ENCODE measurements around the gene NAALADL2. TPM values are rescaled to one million over a fixed set of nuclear protein-coding genes. Genes with fewer than 3 reads are reported as not detected.

The NAALADL2 gene
- total and polyA plus RNA-seq, 2 donors (not counting 1 experiment from before 2014, with no cell fraction given): not detected

DNA sequence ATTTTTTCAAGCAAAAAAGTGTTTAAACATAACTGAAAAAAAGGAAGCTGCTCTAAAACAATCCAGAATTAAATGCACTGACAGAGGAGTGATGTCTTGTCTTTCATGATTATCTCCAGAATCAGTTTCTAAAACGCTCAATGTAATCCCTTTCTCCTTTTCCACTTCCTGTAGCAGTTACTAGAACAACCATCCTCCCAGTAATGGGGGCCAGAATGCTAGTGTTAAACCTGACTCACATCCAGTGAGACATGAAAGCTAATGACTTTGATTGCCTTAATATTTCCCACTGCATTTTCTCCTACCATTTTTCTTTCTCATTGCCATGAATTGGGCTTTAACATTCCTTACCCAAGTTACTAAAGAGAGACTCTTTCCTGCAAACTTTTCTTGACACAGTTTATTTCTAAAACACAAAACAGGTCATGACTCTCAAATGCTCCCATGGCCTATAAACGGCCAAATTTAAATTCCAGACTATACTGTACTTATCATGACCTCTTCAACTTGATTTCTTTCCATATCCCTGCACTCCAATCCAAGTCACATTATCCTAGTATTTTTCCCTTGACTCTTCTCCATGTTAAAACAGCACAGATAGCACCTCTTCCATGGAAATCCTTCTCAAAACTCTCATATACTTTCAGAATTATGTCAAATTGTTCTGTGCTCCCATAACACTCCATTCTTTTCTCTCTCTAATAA is 341.4 kb downstream of the NAALADL2 start:
- no peak for DNase-seq
- no peak overlapping the region for H3K4me3 Mint-ChIP-seq
- peaks cover 4% of the 10 kb centered on the region for H3K9me3 Mint-ChIP-seq (ENCODE audit: insufficient read depth)
- ATAC-seq (ENCODE audit: low read depth): no peak
- peaks cover 0 to 9% (median 0%) of the 10 kb centered on the region in 3 donors for H3K9me3 ChIP-seq (ENCODE audit: control extremely low read depth in 1 of 3, control insufficient read depth in 2 of 3, insufficient read depth in 1 of 3, low read length in 2 of 3)
- no peak overlapping the region for H3K9ac ChIP-seq (ENCODE audit: low read length)
- no peaks in the 10 kb centered on the region for H3K36me3 ChIP-seq (replicated peaks in 1 of 2; ENCODE audit: control extremely low read depth in 1 of 2, control insufficient read depth in 1 of 2, extremely low read depth in 1 of 2, insufficient read depth in 2 of 2, low read length in 1 of 2)
- H3K27me3 ChIP-seq (replicated peaks in 1 of 4; ENCODE audit: control extremely low read depth in 1 of 4, control insufficient read depth in 3 of 4, insufficient read depth in 4 of 4, low read length in 3 of 4): no peaks in the 10 kb centered on the region
- no peak overlapping the region for H3K4me3 ChIP-seq (ENCODE audit: control extremely low read depth in 1 of 5, extremely low read depth in 1 of 5, insufficient read depth in 1 of 5, low read depth in 2 of 5, low read length in 4 of 5)
- H3K27ac ChIP-seq (ENCODE audit: low read length in 2 of 2): no peak overlapping the region
- H3K27ac Mint-ChIP-seq: no peak overlapping the region
- ChIA-PET CTCF (no interaction called here), POLR2A (no interaction called here)
- no peak overlapping the region for H3K4me2 ChIP-seq (replicated peaks; ENCODE audit: low read depth, low read length, poor library complexity, severe bottlenecking)
- WGBS (ENCODE audit: insufficient coverage): 63% methylated on average over 2 of the region's 2 CpGs
- H4K20me1 ChIP-seq (ENCODE audit: control insufficient read depth, insufficient read depth, low read length, poor library complexity, severe bottlenecking): no peaks in the 10 kb centered on the region
- intact Hi-C loops (cut with micrococcal nuclease): no loop called here
- no peak overlapping the region for H2AFZ ChIP-seq (ENCODE audit: insufficient read depth, low read depth, low read length, poor library complexity, severe bottlenecking)
- H3K79me2 ChIP-seq (ENCODE audit: control insufficient read depth, insufficient read depth, low read length): no peaks in the 10 kb centered on the region
- TF ChIP-seq, protein P1, sequence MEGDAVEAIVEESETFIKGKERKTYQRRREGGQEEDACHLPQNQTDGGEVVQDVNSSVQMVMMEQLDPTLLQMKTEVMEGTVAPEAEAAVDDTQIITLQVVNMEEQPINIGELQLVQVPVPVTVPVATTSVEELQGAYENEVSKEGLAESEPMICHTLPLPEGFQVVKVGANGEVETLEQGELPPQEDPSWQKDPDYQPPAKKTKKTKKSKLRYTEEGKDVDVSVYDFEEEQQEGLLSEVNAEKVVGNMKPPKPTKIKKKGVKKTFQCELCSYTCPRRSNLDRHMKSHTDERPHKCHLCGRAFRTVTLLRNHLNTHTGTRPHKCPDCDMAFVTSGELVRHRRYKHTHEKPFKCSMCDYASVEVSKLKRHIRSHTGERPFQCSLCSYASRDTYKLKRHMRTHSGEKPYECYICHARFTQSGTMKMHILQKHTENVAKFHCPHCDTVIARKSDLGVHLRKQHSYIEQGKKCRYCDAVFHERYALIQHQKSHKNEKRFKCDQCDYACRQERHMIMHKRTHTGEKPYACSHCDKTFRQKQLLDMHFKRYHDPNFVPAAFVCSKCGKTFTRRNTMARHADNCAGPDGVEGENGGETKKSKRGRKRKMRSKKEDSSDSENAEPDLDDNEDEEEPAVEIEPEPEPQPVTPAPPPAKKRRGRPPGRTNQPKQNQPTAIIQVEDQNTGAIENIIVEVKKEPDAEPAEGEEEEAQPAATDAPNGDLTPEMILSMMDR (IDR thresholded peaks at IDR 0.05): no peak
- TF ChIP-seq EZH2 (IDR thresholded peaks at IDR 0.05; ENCODE audit: borderline replicate concordance, insufficient read depth, low read depth, low read length, poor library complexity, severe bottlenecking): no peak
- H3K27me3 Mint-ChIP-seq: no peaks in the 10 kb centered on the region
- H3K4me1 Mint-ChIP-seq: no peaks in the 10 kb centered on the region
- H3K4me1 ChIP-seq (ENCODE audit: control insufficient read depth in 2 of 2, insufficient read depth in 2 of 2, low read length in 2 of 2): no peaks in the 10 kb centered on the region

DNA sequence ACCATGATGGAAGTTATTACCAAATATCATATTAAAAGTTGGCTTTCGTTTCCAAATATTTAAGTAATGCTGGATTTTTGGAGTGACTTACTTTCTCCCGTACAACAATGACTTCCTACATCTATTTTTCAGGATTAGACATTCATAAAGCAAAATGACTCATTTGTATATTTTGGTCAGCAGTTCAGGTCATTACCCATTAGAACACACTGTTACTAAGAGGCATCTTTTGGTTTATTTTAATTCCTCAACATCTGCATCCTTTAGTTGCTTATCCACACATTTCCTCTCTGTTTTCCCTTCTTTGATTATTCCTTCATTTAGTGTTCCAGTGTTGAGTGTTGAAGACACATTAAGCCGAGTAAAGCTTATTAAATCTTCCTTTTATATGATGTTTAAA is 348.2 kb downstream of the NAALADL2 start:
- ATAC-seq (ENCODE audit: low read depth) (no peak), DNase-seq (no peak)
- Histone ChIP-seq H3K4me2 (replicated peaks; ENCODE audit: low read depth, low read length, poor library complexity, severe bottlenecking) (no peak overlapping the region), H3K4me1 (ENCODE audit: control insufficient read depth in 2 of 2, insufficient read depth in 2 of 2, low read length in 2 of 2) (no peaks in the 10 kb centered on the region), H3K9me3 (ENCODE audit: control extremely low read depth in 1 of 3, control insufficient read depth in 2 of 3, insufficient read depth in 1 of 3, low read length in 2 of 3) (peaks cover 0 to 9% (median 0%) of the 10 kb centered on the region in 3 donors), H4K20me1 (ENCODE audit: control insufficient read depth, insufficient read depth, low read length, poor library complexity, severe bottlenecking) (no peaks in the 10 kb centered on the region), H3K27me3 (replicated peaks in 1 of 4; ENCODE audit: control extremely low read depth in 1 of 4, control insufficient read depth in 3 of 4, insufficient read depth in 4 of 4, low read length in 3 of 4) (no peaks in the 10 kb centered on the region), H3K36me3 (replicated peaks in 1 of 2; ENCODE audit: control extremely low read depth in 1 of 2, control insufficient read depth in 1 of 2, extremely low read depth in 1 of 2, insufficient read depth in 2 of 2, low read length in 1 of 2) (no peaks in the 10 kb centered on the region), H2AFZ (ENCODE audit: insufficient read depth, low read depth, low read length, poor library complexity, severe bottlenecking) (no peak overlapping the region), H3K4me3 (ENCODE audit: control extremely low read depth in 1 of 5, extremely low read depth in 1 of 5, insufficient read depth in 1 of 5, low read depth in 2 of 5, low read length in 4 of 5) (no peak overlapping the region), H3K9ac (ENCODE audit: low read length) (no peak overlapping the region), H3K27ac (ENCODE audit: low read length in 2 of 2) (no peak overlapping the region), H3K79me2 (ENCODE audit: control insufficient read depth, insufficient read depth, low read length) (no peaks in the 10 kb centered on the region)
- intact Hi-C loops (cut with micrococcal nuclease): no loop called here
- Mint-ChIP-seq H3K27ac (no peak overlapping the region), H3K27me3 (no peaks in the 10 kb centered on the region), H3K4me3 (no peak overlapping the region), H3K9me3 (ENCODE audit: insufficient read depth) (peaks cover 11% of the 10 kb centered on the region), H3K4me1 (no peaks in the 10 kb centered on the region)
- TF ChIP-seq, protein P1 (IDR thresholded peaks at IDR 0.05): no peak
- WGBS (ENCODE audit: insufficient coverage): no CpG with 5 or more reads among the region's 3 CpGs
- POLR2A ChIA-PET: no interaction called here
- CTCF ChIA-PET: no interaction called here

Measured in B cell (primary cell).